HCT116 (cell line): ENCODE measurements around the gene MEGF6. TPM values are rescaled to one million over a fixed set of nuclear protein-coding genes. Genes with fewer than 3 reads are reported as not detected.
A peak's percentile ranks its signal among the peaks of the same experiment; 100 is the strongest.

ENCODE experiments used
- ATAC-seq: fragments of 200-7000 bp; cut with Tn5 transposase; 2 replicates; pipeline ENCODE4 v1.9.1; 2020; ENCODE audit warnings: mild to moderate bottlenecking, moderate library complexity
- BruUV-seq: library from RNA; stranded (reverse); fragments of 400-500 nt; replicated peaks from 2 replicates; lab custom pipeline; 2021; lab: Mats Ljungman, UMichigan
- CTCF ChIA-PET: fragments of 300-600 bp; sonication (Branson Sonifier 250); formaldehyde crosslinking; loops from one replicate; lab custom pipeline; 2021; ENCODE audit warnings: antibody characterized with exemption; lab: Charles Lee
- POLR2A ChIA-PET: fragments of 300-600, 350-600 bp; sonication (Branson Sonifier 250); formaldehyde crosslinking; loops from one replicate; lab custom pipeline; 2021; ENCODE audit warnings: antibody characterized with exemption; lab: Charles Lee
- RAD21 ChIA-PET, 2 experiments: fragments of 300-600 bp; sonication (Branson Sonifier 250); formaldehyde crosslinking; loops; one replicate each; lab custom pipeline; 2023; ENCODE audit warnings: low total read pairs in 2 of 2; ENCODE audit not compliant: uncharacterized antibody in 2 of 2, unreplicated experiment in 2 of 2, low non-redundant PET in 1 of 2; lab: Charles Lee
- DNase-seq: peaks from one replicate; pipeline ENCODE4 v3.0.0-alpha.2; 2010; ENCODE audit warnings: low read depth, low spot score
- H2AFZ ChIP-seq: fragments of 200-600 bp; shearing (Covaris generic), sonication (generic); 2 replicates; pipeline ENCODE4 v1.6.1; 2017; ENCODE audit warnings: low read depth, mixed run types, mixed read lengths, antibody characterized with exemption, low read length; ENCODE audit not compliant: poor library complexity, severe bottlenecking
- H3K27ac ChIP-seq: 2 replicates; pipeline ENCODE4 v1.5.1; 2012; ENCODE audit warnings: low read depth, low read length
- H3K27me3 ChIP-seq: fragments of 200-600 bp; sonication (generic); 2 replicates; pipeline ENCODE4 v1.6.1; 2016; ENCODE audit warnings: mixed run types, low read length, mixed read lengths; ENCODE audit not compliant: insufficient read depth
- H3K36me3 ChIP-seq, 2 experiments: fragments of 200-500 bp in 1 of 2; fragments of 200-600 bp in 1 of 2; sonication (Bioruptor generic) in 1 of 2; sonication (generic) in 1 of 2; 2 replicates each; pipeline versions ENCODE4 v1.5.1 to v1.6.1; 2014 to 2016; ENCODE audit warnings: low read length in 2 of 2, inconsistent platforms in 1 of 2, mixed read lengths in 1 of 2, mixed run types in 1 of 2; ENCODE audit not compliant: insufficient read depth in 2 of 2, control insufficient read depth in 1 of 2
- H3K4me1 ChIP-seq, 2 experiments: fragments of 200-600 bp in 1 of 2; sonication (generic) in 1 of 2; 2 replicates each; pipeline versions ENCODE4 v1.5.1 to v1.6.1; 2012 to 2017; ENCODE audit warnings: low read length in 2 of 2, inconsistent platforms in 1 of 2, mild to moderate bottlenecking in 1 of 2, mixed read lengths in 1 of 2, mixed run types in 1 of 2, moderate library complexity in 1 of 2; ENCODE audit not compliant: insufficient read depth in 2 of 2, control insufficient read depth in 1 of 2
- H3K4me2 ChIP-seq: fragments of 200-600 bp; sonication (generic); 2 replicates; pipeline ENCODE4 v1.6.1; 2017; ENCODE audit warnings: mixed run types, low read length, mixed read lengths
- H3K4me3 ChIP-seq, 2 experiments: fragments of 200-600 bp in 1 of 2; sonication (generic) in 1 of 2; replicated peaks in 1 of 2; 2 replicates each; pipeline ENCODE4 v1.5.1; 2011 to 2016; ENCODE audit warnings: low read length in 2 of 2, control low read depth in 1 of 2, low read depth in 1 of 2, mild to moderate bottlenecking in 1 of 2, mixed read lengths in 1 of 2, mixed run types in 1 of 2
- H3K79me2 ChIP-seq: fragments of 200-600 bp; sonication (generic); 2 replicates; pipeline ENCODE4 v1.6.1; 2017; ENCODE audit warnings: mild to moderate bottlenecking, mixed run types, low read length, moderate library complexity, mixed read lengths; ENCODE audit not compliant: insufficient read depth
- H3K9ac ChIP-seq: fragments of 200-600 bp; sonication (generic); 2 replicates; pipeline ENCODE4 v1.6.1; 2016; ENCODE audit warnings: low read length, mixed read lengths
- H3K9me2 ChIP-seq: fragments of 200-600 bp; sonication (generic), shearing (Covaris generic); 2 replicates; pipeline ENCODE4 v1.6.1; 2017; ENCODE audit warnings: mixed run types, mild to moderate bottlenecking, moderate library complexity; ENCODE audit not compliant: insufficient read depth
- H3K9me3 ChIP-seq, 2 experiments: fragments of 200-500 bp in 1 of 2; fragments of 200-600 bp in 1 of 2; sonication (Bioruptor generic) in 1 of 2; sonication (generic) in 1 of 2; 2 replicates each; pipeline ENCODE4 v1.6.1; 2014 to 2017; ENCODE audit warnings: low read length in 2 of 2, mixed read lengths in 2 of 2, inconsistent platforms in 1 of 2, low read depth in 1 of 2, mild to moderate bottlenecking in 1 of 2, mixed run types in 1 of 2, moderate library complexity in 1 of 2; ENCODE audit not compliant: control insufficient read depth in 1 of 2, insufficient read depth in 1 of 2
- H4K20me1 ChIP-seq: fragments of 200-600 bp; sonication (generic), shearing (Covaris generic); 2 replicates; pipeline ENCODE4 v1.6.1; 2017; ENCODE audit warnings: mixed run types, mild to moderate bottlenecking, moderate library complexity; ENCODE audit not compliant: insufficient read depth
- CEBPB ChIP-seq: IDR thresholded peaks from 2 replicates; pipeline ENCODE4 v1.6.1; 2012; ENCODE audit warnings: low read depth
- CTCF ChIP-seq, 3 experiments: fragments of 200-600 bp in 1 of 3; sonication (generic) in 1 of 3; IDR thresholded peaks in 2 of 3; conservative IDR thresholded peaks in 1 of 3; 2 replicates each; pipeline ENCODE4 v1.5.1; 2012 to 2017; ENCODE audit warnings: low read depth in 2 of 3, low read length in 2 of 3, antibody characterized with exemption in 1 of 3, borderline replicate concordance in 1 of 3, control low read depth in 1 of 3, mild to moderate bottlenecking in 1 of 3, mixed read lengths in 1 of 3, mixed run types in 1 of 3, moderate library complexity in 1 of 3; ENCODE audit not compliant: insufficient read depth in 1 of 3
- EGR1 ChIP-seq: IDR thresholded peaks from 2 replicates; pipeline ENCODE4 v1.6.1; 2012; ENCODE audit warnings: low read depth
- ELF1 ChIP-seq: IDR thresholded peaks from 2 replicates; pipeline ENCODE4 v1.6.1; 2012; ENCODE audit warnings: low read depth, borderline replicate concordance
- EZH2 ChIP-seq: fragments of 200-600 bp; sonication (generic); IDR thresholded peaks from 2 replicates; pipeline ENCODE4 v1.6.1; 2017; ENCODE audit warnings: antibody characterized with exemption, mixed run types
- EZH2phosphoT487 ChIP-seq: fragments of 200-600 bp; IDR thresholded peaks from 2 replicates; pipeline ENCODE4 v1.6.1; 2018; ENCODE audit warnings: antibody characterized with exemption, borderline replicate concordance
- JUND ChIP-seq: IDR thresholded peaks from 2 replicates; pipeline ENCODE4 v1.6.1; 2012
- MAX ChIP-seq: IDR thresholded peaks from 2 replicates; pipeline ENCODE4 v1.6.1; 2012
- POLR2A ChIP-seq: IDR thresholded peaks from 2 replicates; pipeline ENCODE4 v1.7.0; 2011; ENCODE audit warnings: borderline replicate concordance; ENCODE audit not compliant: insufficient read depth, insufficient read length; ENCODE audit errors: extremely low read depth
- RAD21 ChIP-seq: IDR thresholded peaks from 2 replicates; pipeline ENCODE4 v1.6.1; 2012; ENCODE audit warnings: low read depth, mild to moderate bottlenecking
- REST ChIP-seq: IDR thresholded peaks from 2 replicates; pipeline ENCODE4 v1.6.1; 2012; ENCODE audit warnings: low read depth
- SIN3A ChIP-seq: IDR thresholded peaks from 2 replicates; pipeline ENCODE4 v1.6.1; 2012; ENCODE audit warnings: low read depth
- SP1 ChIP-seq: IDR thresholded peaks from 2 replicates; pipeline ENCODE4 v1.6.1; 2012; ENCODE audit warnings: low read depth
- SRF ChIP-seq: IDR thresholded peaks from 2 replicates; pipeline ENCODE4 v1.6.1; 2012; ENCODE audit warnings: low read depth
- ZFX ChIP-seq: fragments of 450-650 bp; IDR thresholded peaks from 2 replicates; pipeline ENCODE4 v1.6.1; 2017
- ZNF274 ChIP-seq: fragments of 200-500 bp; sonication (Bioruptor generic); IDR thresholded peaks from 2 replicates; pipeline ENCODE4 v1.6.1; 2014; ENCODE audit warnings: mild to moderate bottlenecking, low read depth, low read length, inconsistent platforms
- intact Hi-C: fragments of 100-400 bp; cut with micrococcal nuclease; formaldehyde crosslinking; loops from 2 replicates; pipeline ENCODE4 v1.10.0; 2022
- total RNA-seq: library from RNA; stranded (reverse); gene quantifications from one replicate; pipeline ENCODE4 v1.2.1, GENCODE V29; 2021; ENCODE audit not compliant: unreplicated experiment

MEGF6 gene
- total RNA-seq, 1 experiment from 2014 or later: 47.6 TPM

- TF ChIP-seq POLR2A (no peak), ELF1 (no peak), JUND (no peak), REST (no peak), ZFX (no peak), EZH2phosphoT487 (no peak), ZNF274 (no peak), CEBPB (no peak), SIN3A (no peak), EGR1 (no peak), SP1 (no peak), CTCF (IDR thresholded peaks at IDR 0.05 in 2 of 3, conservative IDR thresholded peaks at IDR 0.05 in 1 of 3; ENCODE audit: borderline replicate concordance in 1 of 3, insufficient read depth in 1 of 3, low read depth in 2 of 3, low read length in 2 of 3) (no peak), SRF (no peak), EZH2 (no peak), RAD21 (no peak), MAX (no peak)
- H3K79me2 ChIP-seq: peaks cover 65% of the 10 kb centered on the region
- no peaks in the 10 kb centered on the region for H3K27me3 ChIP-seq
- peak; percentile 13 for ATAC-seq
- DNase-seq: no peak
- H3K9me3 ChIP-seq: no peaks in the 10 kb centered on the region
- no peak overlapping the region for H2AFZ ChIP-seq
- no peaks in the 10 kb centered on the region for H3K36me3 ChIP-seq
- peak overlapping the region; percentile 64 for H3K27ac ChIP-seq
- peaks cover 18 to 29% of the 10 kb centered on the region in 2 experiments for H3K4me1 ChIP-seq
- H4K20me1 ChIP-seq: no peaks in the 10 kb centered on the region
- ChIA-PET POLR2A (interaction anchor here (0.8 kb wide), 1 partner anchor 9 kb away, joined by 4 read pairs; no protein-coding TSS in a partner anchor), RAD21 (no interaction called here), CTCF (interaction anchor here (1.3 to 1.4 kb wide), 2 partner anchors 34 to 123 kb away, joined by 3 to 5 read pairs; no protein-coding TSS in a partner anchor)
- intact Hi-C loops: no loop called here
- peak overlapping the region; percentile 70 to 80 for H3K4me3 ChIP-seq
- peak overlapping the region; percentile 91 for H3K4me2 ChIP-seq
- no peaks in the 10 kb centered on the region for H3K9me2 ChIP-seq
- no TSS peak for BruUV-seq
- peak overlapping the region; percentile 85 for H3K9ac ChIP-seq
Observed at GRCh38 chr1:3653286-3653618, 41.9 kb upstream of the MEGF6 start.
